Measurements from ENCODE around the gene NRIP1.

GRCh38 chr21:15015622-15016471, 49.0 kb downstream of the NRIP1 start:
- no peak for TF ChIP-seq CTCF (IDR thresholded peaks at IDR 0.05; ENCODE audit: low read length)
- TF ChIP-seq EZH2 (optimal IDR thresholded peaks at IDR 0.05; ENCODE audit: low read depth, low read length), result no peak
- TF ChIP-seq EZH2phosphoT487 (IDR thresholded peaks at IDR 0.05; ENCODE audit: low read length), result no peak
